ENCODE measurements around the gene ARHGEF2.

Gene ARHGEF2

GRCh38 chr1:155973723-155974122, 4.6 kb downstream of the ARHGEF2 start:
- in situ Hi-C loops (cut with HindIII; ENCODE audit: low sequenced_read_pairs): no loop called here

- in situ Hi-C loops (cut with HindIII; ENCODE audit: low sequenced_read_pairs): no loop called here
These were observed 6.2 kb downstream of the ARHGEF2 start for GRCh38 chr1:155971910-155972809.

DNA sequence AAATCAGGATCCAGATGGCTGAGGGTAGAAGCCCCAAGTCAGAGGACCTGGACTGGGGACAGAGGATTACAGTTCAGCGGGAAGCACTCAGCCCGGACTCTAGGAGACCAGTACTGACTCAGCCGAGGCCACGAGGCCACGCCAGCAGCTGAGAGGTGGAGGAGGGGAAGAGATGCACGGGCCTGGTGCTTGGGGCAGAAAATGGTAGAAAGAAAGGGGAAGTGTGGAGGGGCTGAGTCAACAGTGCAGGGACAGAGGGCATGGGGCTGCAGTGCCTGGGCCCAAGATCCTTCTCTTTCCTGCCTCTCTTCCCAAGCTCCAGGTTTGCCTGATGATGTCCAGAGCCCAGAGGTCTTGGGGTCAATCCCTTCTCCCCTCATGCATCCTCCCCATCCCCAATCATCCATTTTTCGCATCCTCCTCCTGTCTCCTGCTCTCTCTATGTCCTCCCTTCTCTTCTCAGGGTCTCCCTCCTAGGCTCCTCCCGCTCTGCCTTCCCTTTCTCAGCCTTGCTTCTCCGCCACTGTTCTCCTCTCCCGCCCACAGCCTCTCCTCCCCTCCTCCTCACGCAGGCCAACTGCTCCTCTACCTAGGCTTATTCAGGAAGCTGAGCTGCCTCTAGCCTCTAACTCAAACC, 7.7 kb downstream of the ARHGEF2 start:
- in situ Hi-C loops (cut with HindIII; ENCODE audit: low sequenced_read_pairs): no loop called here

DNA sequence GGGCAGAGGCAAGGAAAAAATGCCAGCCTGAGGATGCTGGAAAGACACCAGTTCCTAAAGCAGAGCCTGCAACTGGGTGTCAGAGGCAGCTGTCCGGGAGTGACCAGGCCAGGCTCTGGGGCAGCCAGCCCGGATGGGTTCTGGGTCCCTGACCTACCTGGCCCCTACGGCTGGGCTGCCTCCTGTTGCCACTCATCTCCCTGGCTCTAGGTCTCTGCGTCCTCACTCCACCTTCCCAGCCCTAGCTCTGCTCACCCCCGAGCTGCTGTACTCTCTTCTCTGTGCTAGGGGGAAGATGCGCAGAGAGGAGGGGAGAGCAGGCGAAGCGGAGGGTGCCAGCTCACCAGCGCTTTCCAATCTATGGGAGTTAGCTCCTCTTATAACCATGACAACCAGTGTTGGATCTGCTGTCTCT, 9.0 kb downstream of the ARHGEF2 start:
- in situ Hi-C loops (cut with HindIII; ENCODE audit: low sequenced_read_pairs): no loop called here

DNA sequence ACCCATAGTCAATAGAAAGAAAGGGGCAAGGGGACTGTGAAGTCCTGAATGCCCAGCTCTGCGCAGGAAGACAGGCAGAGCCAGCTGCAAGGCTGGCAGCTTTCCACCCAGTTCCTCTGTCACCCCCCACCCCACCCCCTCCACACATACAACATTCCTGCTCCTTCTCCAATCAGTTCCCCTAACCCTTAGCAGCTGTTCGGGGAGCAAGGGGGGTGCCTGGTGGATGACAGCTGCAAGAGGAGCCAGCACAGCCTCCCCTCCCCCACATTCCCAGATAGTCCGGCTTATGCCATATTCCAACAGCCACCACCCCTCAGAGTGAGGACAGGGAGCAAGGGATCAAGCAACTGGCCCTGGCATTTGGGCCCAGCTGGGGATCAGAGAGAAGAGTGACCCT, 9.7 kb downstream of the ARHGEF2 start:
- in situ Hi-C loops (cut with HindIII; ENCODE audit: low sequenced_read_pairs): no loop called here

DNA sequence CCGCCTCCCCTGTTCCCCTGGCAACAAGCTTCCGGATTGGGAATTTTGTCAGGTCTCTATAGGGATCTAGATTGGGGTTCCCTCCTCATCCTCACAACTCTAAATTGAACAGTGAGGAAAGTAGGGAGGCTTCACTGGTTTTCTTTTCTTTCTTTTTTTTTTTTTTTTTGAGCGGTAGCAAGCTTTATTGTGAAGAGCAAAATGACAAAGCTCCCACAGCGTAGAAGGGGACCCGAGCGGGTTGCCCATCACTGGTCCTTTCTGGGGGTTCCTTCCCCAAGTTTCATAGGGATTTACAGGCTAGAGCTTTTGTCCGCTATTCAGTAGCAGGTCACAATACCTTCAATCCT, 10.3 kb downstream of the ARHGEF2 start:
- in situ Hi-C loops (cut with HindIII; ENCODE audit: low sequenced_read_pairs): no loop called here

DNA sequence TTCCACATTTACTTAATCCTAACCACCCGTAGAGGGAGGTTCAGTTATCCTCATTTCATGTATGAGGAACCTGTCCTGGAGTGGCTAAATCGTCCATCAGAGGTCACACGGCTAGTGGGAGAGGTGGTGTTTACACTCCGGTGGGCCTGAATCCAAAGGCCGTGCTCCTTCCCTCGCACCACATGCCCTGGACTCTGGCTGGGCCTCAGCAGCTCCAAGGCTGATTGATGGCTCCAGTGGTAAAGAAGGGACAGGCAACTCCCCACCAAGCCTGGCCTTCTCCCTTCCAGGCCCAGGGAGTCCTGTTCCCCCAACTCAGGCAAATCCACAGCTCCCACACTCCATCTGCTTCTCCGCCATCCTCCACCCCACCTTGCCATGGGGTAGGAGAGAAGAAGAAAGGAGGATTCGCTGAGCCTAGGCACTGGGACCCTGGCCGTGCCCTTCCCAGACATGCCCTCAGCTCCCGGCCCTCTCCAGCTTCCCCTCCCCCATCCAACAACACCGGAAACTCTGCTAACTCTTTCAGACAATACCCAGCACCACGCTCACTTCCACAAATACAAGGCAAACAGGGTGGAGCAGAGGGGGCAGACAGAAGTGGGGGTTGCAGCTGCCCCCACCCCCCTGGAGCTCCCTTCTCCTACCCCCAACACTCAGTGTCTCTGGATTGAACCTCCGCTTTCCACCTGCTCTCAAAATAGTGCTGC, 10.9 kb downstream of the ARHGEF2 start:
- in situ Hi-C loops (cut with HindIII; ENCODE audit: low sequenced_read_pairs): no loop called here

- in situ Hi-C loops (cut with HindIII; ENCODE audit: low sequenced_read_pairs): no loop called here
These were observed 11.6 kb downstream of the ARHGEF2 start for GRCh38 chr1:155966750-155967149.

GRCh38 chr1:155966135-155966534, 12.2 kb downstream of the ARHGEF2 start:
- in situ Hi-C loops (cut with HindIII; ENCODE audit: low sequenced_read_pairs): no loop called here

- in situ Hi-C loops (cut with HindIII; ENCODE audit: low sequenced_read_pairs): no loop called here
These were observed 14.2 kb downstream of the ARHGEF2 start for GRCh38 chr1:155964193-155964592.

DNA sequence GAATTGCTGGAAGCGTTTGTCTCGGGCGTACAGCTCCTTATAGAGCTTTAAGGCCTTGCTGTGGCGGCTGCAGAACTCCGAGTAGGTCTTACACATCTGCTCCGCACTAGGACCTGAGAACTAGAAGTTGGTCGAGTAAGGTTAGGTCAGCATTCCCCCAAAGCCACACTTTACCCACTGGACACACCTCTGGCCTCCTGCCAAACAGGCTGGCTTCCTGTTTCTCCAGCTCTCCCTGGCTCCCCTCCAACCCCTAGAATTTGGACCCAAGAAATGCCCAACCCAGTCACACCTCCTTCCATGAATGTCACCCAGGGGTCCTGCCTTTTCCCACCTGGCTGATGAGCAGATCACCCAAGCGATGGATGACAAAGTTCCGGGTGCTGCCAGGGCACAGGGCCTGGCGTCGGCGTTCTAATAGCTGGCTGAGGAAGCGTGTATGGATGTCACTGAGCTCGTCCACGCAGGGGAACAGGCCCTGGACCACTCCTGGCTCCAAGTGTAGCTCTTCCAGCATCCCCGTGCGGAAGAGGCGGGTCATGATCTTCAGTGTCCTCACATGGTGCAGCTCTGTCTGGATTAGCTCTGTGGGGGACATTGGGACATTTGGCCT, 15.6 kb downstream of the ARHGEF2 start:
- in situ Hi-C loops (cut with HindIII; ENCODE audit: low sequenced_read_pairs): no loop called here

- in situ Hi-C loops (cut with HindIII; ENCODE audit: low sequenced_read_pairs): no loop called here
These were observed 16.4 kb downstream of the ARHGEF2 start for GRCh38 chr1:155961937-155962336.

- in situ Hi-C loops (cut with HindIII; ENCODE audit: low sequenced_read_pairs): no loop called here
These were observed 18.1 kb downstream of the ARHGEF2 start for GRCh38 chr1:155960081-155960745.

- in situ Hi-C loops (cut with HindIII; ENCODE audit: low sequenced_read_pairs): no loop called here
These were observed 20.9 kb downstream of the ARHGEF2 start for GRCh38 chr1:155957411-155957915.

DNA sequence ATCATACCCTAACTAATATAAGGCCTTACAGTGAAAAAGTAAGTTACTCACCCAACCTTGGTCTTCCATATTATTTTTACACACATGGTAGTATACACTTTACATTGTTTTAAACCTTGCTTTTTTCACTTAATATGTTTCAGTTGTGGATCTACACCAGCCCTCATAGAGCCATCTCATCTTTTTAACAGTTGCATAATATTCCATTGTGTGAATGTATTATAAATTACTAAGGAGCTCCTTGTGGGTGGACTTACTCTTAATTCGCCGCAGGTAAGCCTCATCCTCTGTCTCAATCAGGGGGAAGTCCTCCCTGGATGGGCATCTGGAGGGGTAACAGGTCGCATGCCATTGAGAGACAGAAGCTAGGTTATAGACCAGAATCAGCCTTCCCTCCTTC, 23.7 kb downstream of the ARHGEF2 start:
- in situ Hi-C loops (cut with HindIII; ENCODE audit: low sequenced_read_pairs): no loop called here

GRCh38 chr1:155952505-155952890, 25.8 kb downstream of the ARHGEF2 start:
- in situ Hi-C loops (cut with HindIII; ENCODE audit: low sequenced_read_pairs): no loop called here

GRCh38 chr1:155951753-155952504, 26.4 kb downstream of the ARHGEF2 start:
- in situ Hi-C loops (cut with HindIII; ENCODE audit: low sequenced_read_pairs): no loop called here

DNA sequence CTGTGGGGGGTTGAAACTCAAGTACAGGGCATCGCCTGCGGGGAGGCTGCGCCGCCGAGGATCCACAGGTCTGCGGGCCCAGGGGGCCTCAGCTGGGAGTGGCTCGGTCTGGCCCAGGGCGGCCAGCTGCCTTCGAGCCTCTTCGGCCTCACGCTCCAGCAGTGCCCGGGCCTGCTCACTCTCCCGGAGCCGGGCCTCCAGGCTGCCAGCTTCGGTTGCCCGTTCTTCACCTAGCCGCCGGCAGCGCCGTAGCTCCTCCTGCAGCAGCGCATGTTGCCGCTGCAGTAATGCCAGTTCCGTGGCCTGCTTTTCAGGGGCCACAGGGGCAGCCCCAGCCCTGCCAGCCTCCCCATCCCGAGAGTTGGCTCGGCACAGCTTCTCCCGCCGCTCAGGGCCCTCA, 27.5 kb downstream of the ARHGEF2 start:
- in situ Hi-C loops (cut with HindIII; ENCODE audit: low sequenced_read_pairs): no loop called here

GRCh38 chr1:155947741-155948140, 30.6 kb downstream of the ARHGEF2 start:
- in situ Hi-C loops (cut with HindIII; ENCODE audit: low sequenced_read_pairs): no loop called here

DNA sequence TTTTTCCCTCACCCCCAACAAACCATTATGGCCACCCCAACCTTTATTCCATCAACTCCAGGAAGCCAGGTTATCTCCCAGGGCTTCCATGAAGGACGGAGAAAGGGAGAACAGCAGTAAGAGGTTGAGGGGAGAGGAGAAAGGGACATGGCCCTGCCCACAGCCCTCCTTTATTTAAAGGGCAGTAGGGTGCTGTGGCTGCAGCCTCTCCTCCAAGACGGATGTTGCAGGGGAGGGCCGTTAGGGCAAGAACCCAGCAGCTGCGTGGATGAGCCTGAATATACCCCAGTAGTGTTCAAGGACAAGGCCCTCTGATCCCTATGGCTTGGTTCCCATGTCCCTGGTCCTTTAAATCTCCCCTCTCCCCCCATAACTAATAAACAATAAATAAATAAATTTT, 31.1 kb downstream of the ARHGEF2 start:
- in situ Hi-C loops (cut with HindIII; ENCODE audit: low sequenced_read_pairs): no loop called here

Data from DLD1 (cell line).